ENCODE measurements around the gene TMEM212. TPM values are rescaled to one million over a fixed set of nuclear protein-coding genes. Genes with fewer than 3 reads are reported as not detected.

TMEM212 gene
- total RNA-seq, 2 donors from 2014 or later, result not detected

- no peaks in the 10 kb centered on the region for H3K36me3 ChIP-seq
- H3K4me3 ChIP-seq, result no peak overlapping the region
- TF ChIP-seq CTCF (IDR thresholded peaks at IDR 0.05), result no peak
- no peaks in the 10 kb centered on the region for H3K27me3 ChIP-seq
- DNase-seq (ENCODE audit: low spot score), result no peak
- no peaks in the 10 kb centered on the region for H3K9me3 ChIP-seq
- peak overlapping the region; percentile 60 to 64 for H3K27ac ChIP-seq
- peaks cover 0 to 51% of the 10 kb centered on the region in 2 donors for H3K4me1 ChIP-seq
These were observed 41.2 kb upstream of the TMEM212 start for GRCh38 chr3:171801738-171802589.

DNA sequence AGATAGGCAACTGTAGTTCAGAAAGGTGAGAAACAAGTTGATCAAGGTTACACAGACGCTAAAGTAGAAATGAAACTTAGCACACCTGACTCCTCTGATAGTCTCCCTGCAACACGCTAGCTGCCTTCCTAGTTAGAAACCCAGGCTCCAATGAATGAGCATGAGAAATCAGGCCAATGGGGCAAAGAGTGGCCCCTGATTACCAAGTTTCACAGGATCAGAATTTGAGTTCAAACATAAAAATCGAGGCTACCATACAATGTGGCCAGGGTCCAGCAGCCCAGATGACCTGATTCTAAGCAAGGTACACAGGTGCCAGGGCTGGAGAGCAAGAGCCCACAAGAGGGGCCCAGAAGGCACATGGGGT lies 40.6 kb upstream of the TMEM212 start:
- peak overlapping the region; percentile 45 to 59 for H3K27ac ChIP-seq
- no peaks in the 10 kb centered on the region for H3K9me3 ChIP-seq
- TF ChIP-seq CTCF (IDR thresholded peaks at IDR 0.05), result no peak
- no peaks in the 10 kb centered on the region for H3K27me3 ChIP-seq
- H3K36me3 ChIP-seq, result no peaks in the 10 kb centered on the region
- H3K4me1 ChIP-seq, result peaks cover 0 to 51% of the 10 kb centered on the region in 2 donors
- no peak for DNase-seq (ENCODE audit: low spot score)
- no peak overlapping the region for H3K4me3 ChIP-seq

- Histone ChIP-seq H3K9me3 (no peaks in the 10 kb centered on the region), H3K4me3 (no peak overlapping the region), H3K4me1 (peaks cover 0 to 51% of the 10 kb centered on the region in 2 donors), H3K36me3 (no peaks in the 10 kb centered on the region), H3K27ac (peak overlapping the region in 1 of 2 donors; percentile 59), H3K27me3 (no peaks in the 10 kb centered on the region)
- no peak for TF ChIP-seq CTCF (IDR thresholded peaks at IDR 0.05)
- no peak for DNase-seq (ENCODE audit: low spot score)
These were observed 40.1 kb upstream of the TMEM212 start for GRCh38 chr3:171803044-171803443.

GRCh38 chr3:171804618-171805389 lies 38.3 kb upstream of the TMEM212 start:
- DNase-seq (ENCODE audit: low spot score), result no peak
- peaks cover 0 to 63% of the 10 kb centered on the region in 2 donors for H3K4me1 ChIP-seq
- TF ChIP-seq CTCF (IDR thresholded peaks at IDR 0.05), result no peak
- H3K4me3 ChIP-seq, result no peak overlapping the region
- peak overlapping the region; percentile 60 to 64 for H3K27ac ChIP-seq
- no peaks in the 10 kb centered on the region for H3K36me3 ChIP-seq
- H3K27me3 ChIP-seq, result no peaks in the 10 kb centered on the region
- H3K9me3 ChIP-seq, result no peaks in the 10 kb centered on the region

GRCh38 chr3:171805687-171806086 lies 37.5 kb upstream of the TMEM212 start:
- no peak for DNase-seq (ENCODE audit: low spot score)
- Histone ChIP-seq H3K9me3 (no peaks in the 10 kb centered on the region), H3K27me3 (no peaks in the 10 kb centered on the region), H3K4me3 (no peak overlapping the region), H3K27ac (peak overlapping the region; percentile 60 to 64), H3K36me3 (no peaks in the 10 kb centered on the region), H3K4me1 (peaks cover 0 to 64% of the 10 kb centered on the region in 2 donors)
- no peak for TF ChIP-seq CTCF (IDR thresholded peaks at IDR 0.05)

Data from right atrium auricular region (tissue), 2 donors.